Measurements from ENCODE around the gene EEFSEC.

EEFSEC gene

DNA sequence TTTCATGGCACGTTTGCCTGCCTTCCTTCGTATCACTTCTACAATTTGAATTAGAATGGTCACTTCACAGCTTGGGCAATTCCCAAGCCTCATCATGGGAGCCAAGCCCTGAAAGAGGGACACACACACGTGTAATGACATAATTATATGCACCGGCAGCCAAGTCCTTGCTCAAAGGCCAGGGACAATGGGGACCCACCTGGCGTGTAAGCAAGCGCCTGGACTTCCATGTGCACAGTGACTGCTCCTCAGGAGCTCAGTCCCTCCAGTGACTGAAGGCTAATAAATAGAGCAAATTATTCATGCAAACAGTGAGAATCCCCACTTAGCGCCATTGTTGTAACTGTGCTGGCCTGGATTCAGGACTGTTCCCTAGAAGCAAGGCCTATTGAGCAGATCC lies 198.3 kb downstream of the EEFSEC start:
- 0 out of 2 replicates have a peak, but pooled peaks cover 6% of the 10 kb centered on the region for H4K20me1 ChIP-seq
- H3K9ac ChIP-seq: no peak overlapping the region
- no peak overlapping the region for H3K4me3 ChIP-seq
- H3K4me2 ChIP-seq: no peak overlapping the region
- no peak for TF ChIP-seq Cebpa-rat (IDR thresholded peaks at IDR 0.05)
- H3K27me3 ChIP-seq: no peaks in the 10 kb centered on the region
- peaks cover 21% of the 10 kb centered on the region for H3K36me3 ChIP-seq
- H3K27ac ChIP-seq: no peak overlapping the region
- H3K4me1 ChIP-seq: peaks cover 25% of the 10 kb centered on the region
- no peaks in the 10 kb centered on the region for H3K9me3 ChIP-seq

DNA sequence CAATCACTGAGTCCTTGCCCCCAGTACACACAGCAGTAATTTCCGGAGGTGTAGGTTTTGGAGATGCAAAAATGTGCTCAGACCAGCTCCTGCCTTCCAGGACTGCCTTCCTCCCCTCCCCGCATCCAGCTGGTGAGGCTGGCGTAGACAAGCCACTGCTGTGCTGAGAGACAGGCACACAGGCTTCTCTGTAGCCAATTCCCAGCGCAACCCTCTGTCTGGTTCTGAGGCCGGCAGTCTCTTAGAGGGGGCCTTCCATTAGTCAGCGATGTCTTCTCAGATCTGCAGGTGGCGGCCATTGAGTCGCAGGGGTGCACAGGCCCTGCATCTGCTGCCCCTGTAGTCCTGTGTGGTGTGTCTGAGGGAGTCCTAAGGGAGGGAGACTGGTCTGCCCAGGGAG lies 199.0 kb downstream of the EEFSEC start:
- Histone ChIP-seq H3K36me3 (peaks cover 21% of the 10 kb centered on the region), H3K4me3 (no peak overlapping the region), H3K4me2 (no peak overlapping the region), H3K27me3 (no peaks in the 10 kb centered on the region), H3K9ac (no peak overlapping the region), H4K20me1 (0 out of 2 replicates have a peak, but pooled peaks cover 6% of the 10 kb centered on the region), H3K9me3 (no peaks in the 10 kb centered on the region), H3K27ac (no peak overlapping the region), H3K4me1 (peaks cover 25% of the 10 kb centered on the region)
- no peak for TF ChIP-seq Cebpa-rat (IDR thresholded peaks at IDR 0.05)

DNA sequence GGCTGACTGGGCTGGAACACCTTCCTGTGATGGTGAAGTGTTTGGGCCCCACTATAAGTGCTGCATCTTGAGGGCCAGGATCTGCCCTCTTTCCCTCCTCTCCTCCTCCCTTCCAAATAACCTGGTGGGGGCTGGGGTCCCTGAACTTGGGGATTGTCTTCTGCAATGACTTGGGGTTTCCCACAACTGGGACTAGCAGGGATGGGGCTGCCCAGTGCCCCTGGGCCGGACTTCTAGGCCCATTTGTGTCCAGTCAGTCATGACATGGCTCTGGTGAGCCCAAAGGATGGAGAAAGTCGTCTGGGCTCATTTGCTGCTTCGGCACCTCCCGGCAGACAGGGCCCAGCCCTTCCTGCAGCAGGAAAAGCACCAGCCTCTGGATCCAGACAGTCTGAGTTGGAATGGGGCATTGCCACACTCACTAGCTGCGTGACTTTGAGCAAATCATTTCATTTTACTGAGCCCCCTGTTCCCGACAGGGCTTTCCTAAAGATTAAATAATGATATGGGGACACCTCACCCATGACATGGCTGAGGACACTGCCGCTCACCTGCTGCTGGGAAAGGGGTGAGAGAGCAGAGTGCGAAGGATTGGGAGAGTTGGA lies 200.2 kb downstream of the EEFSEC start:
- Histone ChIP-seq H3K27ac (no peak overlapping the region), H4K20me1 (0 out of 2 replicates have a peak, but pooled peaks cover 6% of the 10 kb centered on the region), H3K9ac (no peak overlapping the region)

DNA sequence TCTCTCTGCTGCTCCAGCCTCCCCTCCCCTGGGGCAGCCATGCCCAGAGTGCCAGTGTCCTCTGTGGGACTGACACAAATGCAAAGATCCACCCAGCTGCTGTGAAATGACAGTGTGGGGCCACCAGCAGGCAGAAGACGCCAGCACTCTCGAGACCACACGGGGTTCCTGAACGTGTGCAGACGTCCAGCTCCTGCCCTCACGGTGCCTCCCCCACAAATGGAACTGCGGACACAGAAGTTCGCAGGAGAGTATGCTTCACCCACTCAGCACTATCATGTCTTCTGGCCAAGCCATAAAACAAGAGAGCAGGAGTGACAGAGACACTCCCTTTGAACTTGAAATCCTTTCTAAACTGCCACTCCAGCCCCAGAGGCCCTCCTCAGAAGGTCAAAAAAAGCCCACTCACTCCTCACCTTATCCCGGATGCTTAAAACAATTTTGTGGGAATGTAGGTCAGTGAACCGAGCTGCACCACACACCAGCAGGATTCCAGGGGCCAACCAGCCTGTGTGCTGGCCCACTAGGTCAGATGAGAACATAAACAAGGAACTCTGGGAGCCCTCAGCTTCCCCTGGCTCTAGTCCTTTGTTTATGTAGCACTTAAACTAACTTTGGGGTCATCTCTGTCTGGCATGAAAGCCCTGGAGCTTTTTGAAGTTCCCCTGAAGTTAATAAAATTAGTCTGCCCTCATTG lies 200.9 kb downstream of the EEFSEC start:
- 0 out of 2 replicates have a peak, but pooled peaks cover 6% of the 10 kb centered on the region for H4K20me1 ChIP-seq
- H3K4me2 ChIP-seq: no peak overlapping the region
- no peaks in the 10 kb centered on the region for H3K27me3 ChIP-seq
- peaks cover 13% of the 10 kb centered on the region for H3K4me1 ChIP-seq
- no peak for TF ChIP-seq Cebpa-rat (IDR thresholded peaks at IDR 0.05)
- H3K9me3 ChIP-seq: no peaks in the 10 kb centered on the region
- peaks cover 34% of the 10 kb centered on the region for H3K36me3 ChIP-seq
- no peak overlapping the region for H3K9ac ChIP-seq
- H3K27ac ChIP-seq: no peak overlapping the region
- H3K4me3 ChIP-seq: no peak overlapping the region

More for the DNA sequence above, 200.2 kb downstream of the EEFSEC start:
- TF ChIP-seq Cebpa-rat (IDR thresholded peaks at IDR 0.05): no peak
- H3K4me3 ChIP-seq: no peak overlapping the region
- H3K27me3 ChIP-seq: no peaks in the 10 kb centered on the region
- peaks cover 20% of the 10 kb centered on the region for H3K4me1 ChIP-seq
- H3K36me3 ChIP-seq: peaks cover 28% of the 10 kb centered on the region
- H3K9me3 ChIP-seq: no peaks in the 10 kb centered on the region
- no peak overlapping the region for H3K4me2 ChIP-seq

DNA sequence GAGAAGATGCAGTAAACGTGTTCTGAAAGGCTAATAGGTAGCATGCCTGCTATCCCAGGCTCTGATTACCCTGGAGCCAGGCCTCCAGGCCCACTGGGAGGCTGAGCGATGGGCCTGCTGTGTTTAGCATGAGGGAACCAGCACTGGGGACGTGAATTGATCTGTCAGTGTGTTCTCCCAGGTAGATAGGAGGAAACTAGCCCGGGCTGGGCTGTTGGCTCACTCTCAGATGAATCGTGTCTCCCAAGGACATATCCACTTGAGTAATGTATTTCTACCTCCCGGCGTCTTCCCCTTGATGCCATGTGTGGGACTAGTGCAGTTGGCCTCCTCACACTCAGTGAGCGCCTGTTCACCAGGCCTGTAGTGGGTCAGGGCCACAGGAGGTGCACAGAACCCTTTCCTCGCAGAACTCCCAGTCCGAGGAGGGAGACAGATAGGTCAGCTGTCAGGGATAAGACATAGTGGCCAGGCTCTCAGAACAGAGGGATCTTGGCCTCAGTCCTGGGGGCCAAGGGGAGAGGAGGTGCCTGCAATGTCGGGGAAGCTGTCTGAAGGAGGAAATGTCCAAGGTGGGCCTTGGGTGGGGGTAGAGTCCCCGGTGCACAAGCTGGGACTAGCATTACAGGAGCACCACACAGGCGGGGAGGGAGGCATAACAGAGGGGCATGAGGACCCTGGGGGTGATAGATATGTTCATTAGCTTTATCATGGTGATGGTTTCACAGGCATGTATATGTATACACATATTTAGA lies 201.7 kb downstream of the EEFSEC start:
- H3K36me3 ChIP-seq: peaks cover 33% of the 10 kb centered on the region
- H3K27ac ChIP-seq: no peak overlapping the region
- no peak overlapping the region for H3K9ac ChIP-seq
- H3K9me3 ChIP-seq: no peaks in the 10 kb centered on the region
- no peak for TF ChIP-seq Cebpa-rat (IDR thresholded peaks at IDR 0.05)
- no peaks in the 10 kb centered on the region for H3K27me3 ChIP-seq
- H3K4me2 ChIP-seq: no peak overlapping the region
- H3K4me1 ChIP-seq: peaks cover 5% of the 10 kb centered on the region
- H3K4me3 ChIP-seq: no peak overlapping the region
- H4K20me1 ChIP-seq: peaks cover 9% of the 10 kb centered on the region; the same call in 1 of the 2 replicates

DNA sequence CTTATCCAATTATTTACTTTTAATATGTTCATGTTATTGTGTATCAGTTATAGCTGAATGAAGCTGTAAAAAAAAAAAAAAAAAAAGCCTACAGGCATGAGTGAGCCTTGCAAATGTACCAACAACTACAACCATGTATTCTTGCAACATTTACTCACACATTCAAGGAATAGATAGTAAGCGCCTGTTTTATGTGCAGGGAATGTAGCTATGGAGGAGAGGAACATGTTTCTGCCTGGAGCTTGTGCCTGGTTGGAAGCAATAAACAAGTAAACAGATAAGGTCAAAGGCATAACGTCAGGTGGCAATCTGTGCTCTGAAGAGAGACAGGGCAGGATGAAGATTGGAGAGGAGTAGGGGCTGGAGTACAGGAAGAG lies 202.2 kb downstream of the EEFSEC start:
- H3K4me2 ChIP-seq: no peak overlapping the region
- peaks cover 28% of the 10 kb centered on the region for H3K36me3 ChIP-seq
- no peaks in the 10 kb centered on the region for H3K9me3 ChIP-seq
- H3K4me3 ChIP-seq: no peak overlapping the region
- TF ChIP-seq Cebpa-rat (IDR thresholded peaks at IDR 0.05): no peak
- H3K27ac ChIP-seq: no peak overlapping the region
- H4K20me1 ChIP-seq: peaks cover 11% of the 10 kb centered on the region; the same call in 1 of the 2 replicates
- no peaks in the 10 kb centered on the region for H3K27me3 ChIP-seq
- no peaks in the 10 kb centered on the region for H3K4me1 ChIP-seq
- H3K9ac ChIP-seq: no peak overlapping the region

DNA sequence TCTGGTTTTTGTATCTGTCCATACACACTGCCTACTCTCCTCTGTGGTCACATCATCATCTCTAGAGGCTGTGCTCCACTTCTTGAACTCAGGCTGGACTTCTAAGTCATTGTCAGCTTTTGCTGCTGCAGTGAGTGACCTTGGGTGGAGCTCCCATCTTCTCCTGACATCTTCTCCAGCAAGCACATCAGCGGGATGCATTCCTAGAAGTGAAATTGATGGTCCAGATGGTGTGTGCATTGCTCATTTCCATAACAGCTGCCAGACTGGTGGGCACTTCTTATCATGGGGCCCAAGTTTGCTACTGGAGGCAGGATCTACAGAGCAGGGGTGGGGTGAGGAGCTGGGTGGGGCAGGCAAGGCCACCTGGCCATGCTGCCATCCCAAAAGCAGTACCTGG lies 203.5 kb downstream of the EEFSEC start:
- H3K9me3 ChIP-seq: no peaks in the 10 kb centered on the region
- H3K27ac ChIP-seq: no peak overlapping the region
- H3K4me3 ChIP-seq: no peak overlapping the region
- no peak overlapping the region for H3K4me2 ChIP-seq
- peaks cover 20% of the 10 kb centered on the region for H3K36me3 ChIP-seq
- H4K20me1 ChIP-seq: peaks cover 11% of the 10 kb centered on the region; the same call in 1 of the 2 replicates
- H3K27me3 ChIP-seq: no peaks in the 10 kb centered on the region
- no peak for TF ChIP-seq Cebpa-rat (IDR thresholded peaks at IDR 0.05)
- H3K9ac ChIP-seq: no peak overlapping the region
- no peaks in the 10 kb centered on the region for H3K4me1 ChIP-seq

DNA sequence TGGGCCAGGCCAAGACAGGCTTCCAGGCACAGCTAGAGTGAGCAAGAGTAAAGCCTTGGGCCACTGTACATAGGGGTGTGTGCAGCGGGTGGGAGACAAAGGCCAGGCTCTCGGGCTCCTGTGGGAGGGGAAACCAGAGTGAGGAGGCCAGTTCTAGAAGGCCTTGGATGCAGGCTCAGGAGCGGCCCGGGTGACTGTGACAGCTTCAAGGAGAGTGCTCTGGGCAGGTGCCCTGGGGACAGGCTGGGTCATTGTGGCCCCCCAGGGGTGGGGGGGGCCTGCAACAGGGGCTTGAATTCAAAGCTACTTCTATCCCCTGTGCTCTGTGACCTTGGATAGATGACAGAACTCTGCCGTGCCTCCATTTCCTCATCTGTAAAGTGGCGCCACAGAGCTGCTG lies 204.3 kb downstream of the EEFSEC start:
- Histone ChIP-seq H3K27ac (no peak overlapping the region), H3K36me3 (peaks cover 20% of the 10 kb centered on the region), H3K4me3 (no peak overlapping the region), H3K27me3 (no peaks in the 10 kb centered on the region), H3K9ac (no peak overlapping the region), H3K9me3 (no peaks in the 10 kb centered on the region), H3K4me1 (no peaks in the 10 kb centered on the region), H3K4me2 (no peak overlapping the region), H4K20me1 (peaks cover 11% of the 10 kb centered on the region; the same call in 1 of the 2 replicates)
- TF ChIP-seq Cebpa-rat (IDR thresholded peaks at IDR 0.05): no peak

DNA sequence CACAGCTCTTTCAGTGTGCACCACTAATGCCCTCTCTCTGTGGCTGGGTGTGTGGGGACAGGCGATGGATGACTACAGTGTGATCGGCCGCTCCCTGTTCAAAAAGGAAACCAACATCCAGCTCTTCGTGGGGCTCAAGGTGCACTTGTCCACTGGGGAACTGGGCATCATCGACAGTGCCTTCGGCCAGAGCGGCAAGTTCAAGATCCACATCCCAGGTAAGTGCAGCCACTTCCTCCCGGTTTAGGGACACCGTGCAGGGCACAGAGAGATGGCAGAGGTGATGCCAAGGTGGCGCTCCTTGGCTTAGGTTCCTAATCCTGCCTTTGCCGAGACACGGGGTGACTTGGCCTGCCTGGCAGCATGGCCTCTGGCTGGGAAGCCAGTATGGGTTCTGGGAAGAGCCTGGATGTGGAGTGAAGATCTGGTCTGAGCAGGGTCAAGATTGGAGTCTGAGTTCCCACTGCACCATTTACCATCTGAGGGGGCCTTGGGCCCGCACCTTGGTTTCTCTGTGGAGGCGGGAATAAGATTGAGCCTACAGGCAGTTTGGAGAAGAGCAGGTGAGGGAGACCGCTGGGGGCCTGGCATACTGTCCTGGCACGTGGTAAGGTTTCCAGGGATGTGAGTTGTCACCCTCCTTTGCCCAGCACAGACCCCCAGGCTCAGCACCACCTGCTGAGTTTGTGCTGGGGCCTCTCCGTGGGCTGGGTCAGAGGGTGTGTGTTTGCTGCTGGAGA lies 205.0 kb downstream of the EEFSEC start:
- no peaks in the 10 kb centered on the region for H3K9me3 ChIP-seq
- H3K4me2 ChIP-seq: no peak overlapping the region
- peaks cover 11% of the 10 kb centered on the region; the same call in 1 of the 2 replicates for H4K20me1 ChIP-seq
- H3K4me1 ChIP-seq: no peaks in the 10 kb centered on the region
- H3K27ac ChIP-seq: no peak overlapping the region
- H3K36me3 ChIP-seq: peaks cover 26% of the 10 kb centered on the region
- H3K27me3 ChIP-seq: no peaks in the 10 kb centered on the region
- TF ChIP-seq Cebpa-rat (IDR thresholded peaks at IDR 0.05): no peak
- no peak overlapping the region for H3K9ac ChIP-seq
- no peak overlapping the region for H3K4me3 ChIP-seq

Measured in BLaER1 (cell line).